ENCODE data around the gene MRPL28.

MRPL28 gene

GRCh38 chr16:372302-372983 lies 2.1 kb upstream of the MRPL28 start:
- Histone ChIP-seq H3F3A (ENCODE audit: control insufficient read depth, insufficient read depth) (no peaks in the 10 kb centered on the region), H3K4me2 (ENCODE audit: low read length) (no peak overlapping the region), H3K36me3 (ENCODE audit: control insufficient read depth, low read length) (peaks cover 61% of the 10 kb centered on the region), H3K79me2 (ENCODE audit: control insufficient read depth, low read length) (peaks cover 5% of the 10 kb centered on the region), H3K9me3 (ENCODE audit: control insufficient read depth, insufficient read depth, low read length) (no peaks in the 10 kb centered on the region), H4K20me1 (ENCODE audit: control insufficient read depth, insufficient read depth, low read depth, low read length) (no peaks in the 10 kb centered on the region), H3K27ac (ENCODE audit: low read depth, low read length) (no peak overlapping the region), H3K4me3 (ENCODE audit: low read length) (no peak overlapping the region), H3K4me1 (ENCODE audit: control insufficient read depth, low read length) (peaks cover 17% of the 10 kb centered on the region), H3K27me3 (ENCODE audit: control insufficient read depth, low read length) (no peaks in the 10 kb centered on the region), H3K9me2 (replicated peaks; ENCODE audit: control insufficient read depth, low read length) (no peaks in the 10 kb centered on the region)
- TF ChIP-seq EZH2phosphoT487 (IDR thresholded peaks at IDR 0.05; ENCODE audit: borderline replicate concordance, low read length) = no peak
- TF ChIP-seq, protein P1, sequence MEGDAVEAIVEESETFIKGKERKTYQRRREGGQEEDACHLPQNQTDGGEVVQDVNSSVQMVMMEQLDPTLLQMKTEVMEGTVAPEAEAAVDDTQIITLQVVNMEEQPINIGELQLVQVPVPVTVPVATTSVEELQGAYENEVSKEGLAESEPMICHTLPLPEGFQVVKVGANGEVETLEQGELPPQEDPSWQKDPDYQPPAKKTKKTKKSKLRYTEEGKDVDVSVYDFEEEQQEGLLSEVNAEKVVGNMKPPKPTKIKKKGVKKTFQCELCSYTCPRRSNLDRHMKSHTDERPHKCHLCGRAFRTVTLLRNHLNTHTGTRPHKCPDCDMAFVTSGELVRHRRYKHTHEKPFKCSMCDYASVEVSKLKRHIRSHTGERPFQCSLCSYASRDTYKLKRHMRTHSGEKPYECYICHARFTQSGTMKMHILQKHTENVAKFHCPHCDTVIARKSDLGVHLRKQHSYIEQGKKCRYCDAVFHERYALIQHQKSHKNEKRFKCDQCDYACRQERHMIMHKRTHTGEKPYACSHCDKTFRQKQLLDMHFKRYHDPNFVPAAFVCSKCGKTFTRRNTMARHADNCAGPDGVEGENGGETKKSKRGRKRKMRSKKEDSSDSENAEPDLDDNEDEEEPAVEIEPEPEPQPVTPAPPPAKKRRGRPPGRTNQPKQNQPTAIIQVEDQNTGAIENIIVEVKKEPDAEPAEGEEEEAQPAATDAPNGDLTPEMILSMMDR (IDR thresholded peaks at IDR 0.05; ENCODE audit: low read depth, low read length, poor library complexity, severe bottlenecking) = no peak

DNA sequence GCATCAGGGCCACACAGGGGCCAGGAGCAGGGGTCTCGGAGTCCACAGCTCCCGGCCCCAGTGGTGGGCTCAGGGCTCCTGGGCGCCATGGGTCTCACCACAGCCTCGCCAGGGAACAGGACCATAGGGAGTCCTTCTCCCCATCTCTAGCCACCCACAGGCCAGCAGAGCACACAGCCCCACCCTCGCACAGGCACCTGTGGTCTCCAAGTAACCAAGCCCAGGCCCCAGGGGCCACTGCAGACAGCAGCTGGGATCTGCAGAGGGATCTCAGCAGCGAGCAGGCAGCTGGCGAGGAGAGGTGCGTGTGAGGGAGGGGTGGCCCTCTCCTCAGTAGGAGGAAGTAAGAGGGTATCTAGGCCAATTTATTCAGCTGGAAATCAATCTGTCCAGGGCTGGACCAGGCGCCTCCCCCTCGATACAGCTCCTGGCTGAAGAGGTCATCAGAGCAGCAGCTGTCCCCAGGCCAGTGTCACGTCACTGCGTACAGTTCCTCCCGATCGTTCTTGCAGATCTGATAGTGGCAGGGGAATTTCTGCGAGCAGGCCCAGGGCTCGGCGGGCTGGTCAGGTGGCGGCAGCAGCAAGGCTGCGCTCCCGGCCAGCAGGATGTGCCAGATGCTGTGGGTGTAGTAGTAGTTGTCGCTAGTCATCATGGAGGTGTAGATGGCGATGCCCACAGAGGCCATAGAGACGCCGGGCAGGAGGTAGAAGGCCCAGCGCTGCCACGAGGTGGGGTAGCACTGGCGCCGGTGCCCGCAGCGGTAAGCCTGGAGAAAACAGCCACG lies 1.4 kb upstream of the MRPL28 start:
- Histone ChIP-seq H3K4me2 (ENCODE audit: low read length) (peak overlapping the region; percentile 42; the same call in 1 of the 2 replicates), H3K4me1 (ENCODE audit: control insufficient read depth, low read length) (peaks cover 17% of the 10 kb centered on the region), H3K79me2 (ENCODE audit: control insufficient read depth, low read length) (peaks cover 5% of the 10 kb centered on the region), H3K9me3 (ENCODE audit: control insufficient read depth, insufficient read depth, low read length) (no peaks in the 10 kb centered on the region), H3K27me3 (ENCODE audit: control insufficient read depth, low read length) (no peaks in the 10 kb centered on the region), H4K20me1 (ENCODE audit: control insufficient read depth, insufficient read depth, low read depth, low read length) (no peaks in the 10 kb centered on the region), H3K4me3 (ENCODE audit: low read length) (no peak overlapping the region), H3K9me2 (replicated peaks; ENCODE audit: control insufficient read depth, low read length) (no peaks in the 10 kb centered on the region), H3F3A (ENCODE audit: control insufficient read depth, insufficient read depth) (no peaks in the 10 kb centered on the region), H3K36me3 (ENCODE audit: control insufficient read depth, low read length) (peaks cover 63% of the 10 kb centered on the region), H3K27ac (ENCODE audit: low read depth, low read length) (no peak overlapping the region)
- TF ChIP-seq, protein P1 (IDR thresholded peaks at IDR 0.05; ENCODE audit: low read depth, low read length, poor library complexity, severe bottlenecking) = no peak
- TF ChIP-seq EZH2phosphoT487 (IDR thresholded peaks at IDR 0.05; ENCODE audit: borderline replicate concordance, low read length) = no peak

GRCh38 chr16:370979-371514 lies 709 bp upstream of the MRPL28 start:
- H3K36me3 ChIP-seq (ENCODE audit: control insufficient read depth, low read length) = peaks cover 62% of the 10 kb centered on the region
- no peaks in the 10 kb centered on the region for H3F3A ChIP-seq (ENCODE audit: control insufficient read depth, insufficient read depth)
- peaks cover 17% of the 10 kb centered on the region for H3K4me1 ChIP-seq (ENCODE audit: control insufficient read depth, low read length)
- TF ChIP-seq, protein P1 (IDR thresholded peaks at IDR 0.05; ENCODE audit: low read depth, low read length, poor library complexity, severe bottlenecking) = no peak
- TF ChIP-seq EZH2phosphoT487 (IDR thresholded peaks at IDR 0.05; ENCODE audit: borderline replicate concordance, low read length) = no peak
- peaks cover 5% of the 10 kb centered on the region for H3K79me2 ChIP-seq (ENCODE audit: control insufficient read depth, low read length)
- H3K27me3 ChIP-seq (ENCODE audit: control insufficient read depth, low read length) = no peaks in the 10 kb centered on the region
- no peaks in the 10 kb centered on the region for H3K9me2 ChIP-seq (replicated peaks; ENCODE audit: control insufficient read depth, low read length)
- no peaks in the 10 kb centered on the region for H4K20me1 ChIP-seq (ENCODE audit: control insufficient read depth, insufficient read depth, low read depth, low read length)
- H3K4me3 ChIP-seq (ENCODE audit: low read length) = peak overlapping the region; percentile 47
- no peaks in the 10 kb centered on the region for H3K9me3 ChIP-seq (ENCODE audit: control insufficient read depth, insufficient read depth, low read length)
- peak overlapping the region; percentile 42 for H3K4me2 ChIP-seq (ENCODE audit: low read length)
- H3K27ac ChIP-seq (ENCODE audit: low read depth, low read length) = peak overlapping the region; percentile 28

Measured in DOHH2 (cell line).